DMS114 treated with DMSO at 0.1 percent for 48 hours (cell line): ENCODE measurements around the gene HAAO.

Experiments
- DNase-seq: peaks from one replicate; lab custom pipeline; 2025; ENCODE audit not compliant: unreplicated experiment; lab: John Stamatoyannopoulos, UW

Gene HAAO

GRCh38 chr2:42769583-42770287, 22.6 kb downstream of the HAAO start:
- DNase-seq = no peak

- DNase-seq = no peak
These were observed 23.6 kb downstream of the HAAO start for GRCh38 chr2:42768706-42769256.

- no peak for DNase-seq
These were observed 24.3 kb downstream of the HAAO start for GRCh38 chr2:42767899-42768705.

GRCh38 chr2:42767080-42767898, 25.1 kb downstream of the HAAO start:
- DNase-seq = no peak

- DNase-seq = no peak
These were observed 26.7 kb downstream of the HAAO start for GRCh38 chr2:42765686-42766085.

GRCh38 chr2:42764901-42765300, 27.5 kb downstream of the HAAO start:
- no peak for DNase-seq

- DNase-seq = no peak
These were observed 28.3 kb downstream of the HAAO start, which contains the start of gene OXER1 for GRCh38 chr2:42764096-42764495. Gene OXER1, minus strand, starts transcription at chr2:42764135. Its CDS starts 73 bp downstream, at chr2:42764062.

- no peak for DNase-seq
These were observed 29.3 kb downstream of the HAAO start for GRCh38 chr2:42762823-42763804.

- no peak for DNase-seq
These were observed 30.2 kb downstream of the HAAO start for GRCh38 chr2:42762155-42762554.

GRCh38 chr2:42761554-42761953, 30.8 kb downstream of the HAAO start:
- no peak for DNase-seq

- no peak for DNase-seq
These were observed 33.6 kb downstream of the HAAO start for GRCh38 chr2:42758751-42759150.

GRCh38 chr2:42757981-42758740, 34.2 kb downstream of the HAAO start:
- DNase-seq = no peak

- no peak for DNase-seq
These were observed 35.3 kb downstream of the HAAO start for GRCh38 chr2:42756966-42757513.

- no peak for DNase-seq
These were observed 36.1 kb downstream of the HAAO start for GRCh38 chr2:42756150-42756775.

GRCh38 chr2:42755191-42755880, 37.0 kb downstream of the HAAO start:
- no peak for DNase-seq

- DNase-seq = no peak
These were observed 37.6 kb downstream of the HAAO start for GRCh38 chr2:42754776-42755140.

GRCh38 chr2:42754021-42754775, 38.2 kb downstream of the HAAO start:
- DNase-seq = no peak
